H1 (cell line): Measurements from ENCODE around the gene ALKBH1. TPM values are rescaled to one million over a fixed set of nuclear protein-coding genes. Genes with fewer than 3 reads are reported as not detected.

Experiments used
- CTCF ChIA-PET: fragments of 300-600 bp; sonication (Branson Sonifier 250); formaldehyde crosslinking; loops from one replicate; lab custom pipeline; 2021; ENCODE audit not compliant: partially characterized antibody; lab: Charles Lee
- POLR2A ChIA-PET: fragments of 300-600 bp; sonication (Branson Sonifier 250); formaldehyde crosslinking; loops from one replicate; lab custom pipeline; 2021; ENCODE audit warnings: inconsistent platforms; ENCODE audit not compliant: partially characterized antibody; lab: Charles Lee
- DNase-seq, 2 experiments: peaks; one replicate each; pipeline versions ENCODE4 v3.0.0 to v3.0.0-alpha.2; 2010 to 2022; ENCODE audit warnings: low spot score in 2 of 2, low read depth in 1 of 2, mixed read lengths in 1 of 2
- FAIRE-seq: peaks from 2 replicates; lab custom pipeline; 2011; peaks lifted over from hg19 to GRCh38; lab: Jason Lieb, UNC
- H2AFZ ChIP-seq: 2 replicates; pipeline ENCODE4 v1.8.1; 2012; ENCODE audit warnings: low read length, inconsistent platforms
- H2AK5ac ChIP-seq: 2 replicates; pipeline ENCODE4 v1.6.1; 2013; ENCODE audit warnings: low read depth, low read length
- H2BK120ac ChIP-seq: replicated peaks from 2 replicates; pipeline ENCODE3; 2013; ENCODE audit warnings: low read depth, low read length, inconsistent platforms
- H2BK12ac ChIP-seq: 2 replicates; pipeline ENCODE4 v1.6.1; 2013; ENCODE audit warnings: low read depth, low read length
- H2BK15ac ChIP-seq: 2 replicates; pipeline ENCODE4 v1.6.1; 2013; ENCODE audit warnings: low read length
- H2BK20ac ChIP-seq: 2 replicates; pipeline ENCODE4 v1.6.1; 2013; ENCODE audit warnings: low read length
- H2BK5ac ChIP-seq: 2 replicates; pipeline ENCODE4 v1.6.1; 2013; ENCODE audit warnings: low read depth, low read length
- H3K14ac ChIP-seq: 2 replicates; pipeline ENCODE4 v1.6.1; 2013; ENCODE audit warnings: inconsistent platforms; ENCODE audit not compliant: insufficient read length
- H3K18ac ChIP-seq: 2 replicates; pipeline ENCODE4 v1.6.1; 2013; ENCODE audit warnings: low read length; ENCODE audit errors: extremely low read depth
- H3K23ac ChIP-seq: 2 replicates; pipeline ENCODE4 v1.6.1; 2013; ENCODE audit warnings: inconsistent platforms; ENCODE audit not compliant: insufficient read length
- H3K23me2 ChIP-seq: 2 replicates; pipeline ENCODE4 v1.6.1; 2013; ENCODE audit warnings: low read depth, low read length
- H3K27ac ChIP-seq: 2 replicates; pipeline ENCODE4 v1.6.1; 2011; ENCODE audit warnings: low read depth, low read length, inconsistent platforms
- H3K27me3 ChIP-seq, 4 experiments: replicated peaks in 1 of 4; 1 replicate in 1 of 4; 2 replicates in 3 of 4; pipeline versions ENCODE4 v1.6.1 to v1.8.1; 2011 to 2013; ENCODE audit warnings: low read length in 3 of 4, mild to moderate bottlenecking in 3 of 4, inconsistent platforms in 2 of 4, mixed read lengths in 2 of 4, moderate library complexity in 1 of 4; ENCODE audit not compliant: control insufficient read depth in 3 of 4, insufficient read depth in 3 of 4; ENCODE audit errors: extremely low read depth in 1 of 4
- H3K36me3 ChIP-seq, 4 experiments: 2 replicates each; pipeline versions ENCODE4 v1.6.1 to v1.8.1; 2011 to 2013; ENCODE audit warnings: mild to moderate bottlenecking in 4 of 4, low read length in 3 of 4, moderate library complexity in 2 of 4, control low read depth in 1 of 4, inconsistent platforms in 1 of 4; ENCODE audit not compliant: insufficient read depth in 4 of 4, control insufficient read depth in 2 of 4
- H3K4ac ChIP-seq: replicated peaks from 2 replicates; pipeline ENCODE3; 2013; ENCODE audit warnings: low read length, low read depth, mixed read lengths, inconsistent platforms; ENCODE audit not compliant: insufficient read length
- H3K4me1 ChIP-seq, 4 experiments: replicated peaks in 1 of 4; 1 replicate in 1 of 4; 2 replicates in 3 of 4; pipeline versions ENCODE4 v1.6.1 to v1.8.1; 2011 to 2013; ENCODE audit warnings: low read length in 3 of 4, inconsistent platforms in 2 of 4, mixed read lengths in 1 of 4; ENCODE audit not compliant: insufficient read depth in 4 of 4, control insufficient read depth in 3 of 4
- H3K4me2 ChIP-seq, 2 experiments: 2 replicates each; pipeline versions ENCODE4 v1.6.1 to v1.8.1; 2011 to 2013; ENCODE audit warnings: low read depth in 2 of 2, low read length in 2 of 2, control low read depth in 1 of 2, inconsistent platforms in 1 of 2, mild to moderate bottlenecking in 1 of 2; ENCODE audit not compliant: insufficient read depth in 1 of 2
- H3K4me3 ChIP-seq, 4 experiments: fragments of 200-600, 300-600 bp in 1 of 4; sonication (generic), shearing (Covaris generic), sonication (Bioruptor Twin) in 1 of 4; 2 replicates each; pipeline versions ENCODE4 v1.5.1 to v1.8.1; 2011 to 2016; ENCODE audit warnings: low read length in 4 of 4, low read depth in 3 of 4, control low read depth in 2 of 4, inconsistent platforms in 2 of 4, mild to moderate bottlenecking in 2 of 4, mixed read lengths in 1 of 4, moderate library complexity in 1 of 4; ENCODE audit not compliant: insufficient read depth in 2 of 4; ENCODE audit errors: extremely low read depth in 1 of 4
- H3K56ac ChIP-seq: replicated peaks from 2 replicates; pipeline ENCODE3; 2013; ENCODE audit warnings: low read depth, mild to moderate bottlenecking, mixed read lengths, low read length, inconsistent platforms; ENCODE audit not compliant: insufficient read length
- H3K79me1 ChIP-seq: 2 replicates; pipeline ENCODE4 v1.6.1; 2013; ENCODE audit warnings: low read depth, low read length, control low read depth
- H3K79me2 ChIP-seq, 2 experiments: 2 replicates each; pipeline versions ENCODE4 v1.6.1 to v1.8.1; 2012 to 2013; ENCODE audit warnings: low read length in 2 of 2, mild to moderate bottlenecking in 2 of 2, inconsistent platforms in 1 of 2; ENCODE audit not compliant: insufficient read depth in 2 of 2, control insufficient read depth in 1 of 2
- H3K9ac ChIP-seq, 4 experiments: replicated peaks in 1 of 4; 1 replicate in 1 of 4; 2 replicates in 3 of 4; pipeline versions ENCODE4 v1.6.1 to v1.8.1; 2011 to 2013; ENCODE audit warnings: low read depth in 3 of 4, low read length in 3 of 4, control low read depth in 2 of 4, mild to moderate bottlenecking in 2 of 4, moderate library complexity in 2 of 4, inconsistent platforms in 1 of 4; ENCODE audit errors: extremely low read depth in 1 of 4
- H3K9me3 ChIP-seq, 2 experiments: 2 replicates each; pipeline versions ENCODE4 v1.6.1 to v1.8.1; 2012 to 2013; ENCODE audit warnings: mild to moderate bottlenecking in 2 of 2, moderate library complexity in 2 of 2, control low read depth in 1 of 2, inconsistent platforms in 1 of 2, low read depth in 1 of 2, low read length in 1 of 2, mixed read lengths in 1 of 2; ENCODE audit not compliant: insufficient read depth in 2 of 2
- H4K20me1 ChIP-seq, 2 experiments: replicated peaks in 1 of 2; 2 replicates each; pipeline versions ENCODE3 to v1.8.1; 2011 to 2013; ENCODE audit warnings: inconsistent platforms in 2 of 2, low read length in 2 of 2, mild to moderate bottlenecking in 1 of 2; ENCODE audit not compliant: insufficient read depth in 2 of 2, control insufficient read depth in 1 of 2
- H4K5ac ChIP-seq: 2 replicates; pipeline ENCODE4 v1.6.1; 2013; ENCODE audit warnings: low read length, low read depth, mixed read lengths, inconsistent platforms; ENCODE audit not compliant: insufficient read length
- H4K8ac ChIP-seq: 2 replicates; pipeline ENCODE4 v1.8.0; 2013; ENCODE audit warnings: mild to moderate bottlenecking, moderate library complexity, low read length, inconsistent platforms; ENCODE audit not compliant: insufficient read depth; ENCODE audit errors: extremely low read depth
- H4K91ac ChIP-seq: replicated peaks from 2 replicates; pipeline ENCODE3; 2013; ENCODE audit warnings: low read length, mixed read lengths, inconsistent platforms; ENCODE audit not compliant: insufficient read length
- SP4 ChIP-seq: IDR thresholded peaks from 2 replicates; pipeline ENCODE4 v1.6.1; 2012; ENCODE audit warnings: low read length, inconsistent platforms
- WGBS, 2 experiments: shearing (Covaris generic) in 1 of 2; methylation state at CpG; one replicate each; pipeline versions ENCODE4 v1.1.6 to v1.1.7; 2013 to 2015; ENCODE audit warnings: low lambda C conversion rate in 2 of 2, mixed read lengths in 2 of 2, inconsistent platforms in 1 of 2, low coverage in 1 of 2, missing lambda C conversion rate in 1 of 2; ENCODE audit not compliant: insufficient replicate concordance in 2 of 2, insufficient coverage in 1 of 2, insufficient read length in 1 of 2; ENCODE audit errors: extremely low coverage in 1 of 2, missing lambda C conversion rate in 1 of 2; 5-methylcytosine and 5-hydroxymethylcytosine counted together
- polyA plus RNA-seq, 7 experiments: library from polyadenylated mRNA; depleted of rRNA in 3 of 7; stranded (reverse) in 5 of 7; unstranded in 2 of 7; fragments of >200 nt in 5 of 7; fragments of 200-250 nt in 2 of 7; gene quantifications; 1 replicate in 5 of 7; 2 replicates in 1 of 7; 4 replicates in 1 of 7; pipeline versions ENCODE4 v1.2.1 to v1.2.3, GENCODE V29; 2011 to 2013; ENCODE audit warnings: missing spikeins in 2 of 7, mixed read lengths in 2 of 7
- total RNA-seq: library from RNA; stranded (reverse); fragmentation: NEBNext Ultra II Directional; extraction: Animal tissue kit (Norgen Biotek cat#: 25700); gene quantifications from 2 replicates; pipeline ENCODE4 v1.2.1, GENCODE V29; 2021

ALKBH1 gene
- total and polyA plus RNA-seq, 2 of the 8 experiments (the other 6 are each of a cell fraction or from before 2014, with no cell fraction given) = 14.3 to 20.0 TPM

- H2AK5ac ChIP-seq = no peak overlapping the region
- no peak overlapping the region for H2BK12ac ChIP-seq
- H2BK15ac ChIP-seq = no peak overlapping the region
- H3K27ac ChIP-seq = no peak overlapping the region
- H2BK120ac ChIP-seq = no peak overlapping the region
- no peak for DNase-seq
- H3K4me2 ChIP-seq = no peak overlapping the region
- no peak overlapping the region for H3K56ac ChIP-seq
- H2BK20ac ChIP-seq = no peak overlapping the region
- TF ChIP-seq SP4 = no peak
- H3K9ac ChIP-seq = no peak overlapping the region
- POLR2A ChIA-PET = interaction anchor here (1.1 to 1.6 kb wide), 4 partner anchors 11 to 27 kb away, joined by 3 to 5 read pairs (median 3); no protein-coding TSS in a partner anchor
- no peaks in the 10 kb centered on the region for H3K4me1 ChIP-seq
- peaks cover 2% of the 10 kb centered on the region; the same call in 1 of the 2 replicates for H3K79me1 ChIP-seq
- CTCF ChIA-PET = interaction anchor here (0.8 to 2.1 kb wide), 6 partner anchors 18 to 82 kb away, joined by 3 to 6 read pairs (median 3); no protein-coding TSS in a partner anchor
- H4K91ac ChIP-seq = no peak overlapping the region
- no peak overlapping the region for H3K23ac ChIP-seq
- peaks cover 0 to 4% of the 10 kb centered on the region in 2 experiments; a peak in 1 of 4 replicates for H3K79me2 ChIP-seq
- no peak overlapping the region for H3K4ac ChIP-seq
- no peaks in the 10 kb centered on the region for H3K23me2 ChIP-seq
- H2BK5ac ChIP-seq = no peak overlapping the region
- H4K8ac ChIP-seq = no peak overlapping the region
- H3K9me3 ChIP-seq = no peaks in the 10 kb centered on the region
- no peak for FAIRE-seq
- 91% methylated on average over 2 of the region's 2 CpGs; no CpG with 5 or more reads in 1 of the 2 experiments for WGBS, 2 experiments
- peaks cover 14 to 46% (median 29%) of the 10 kb centered on the region in 4 experiments for H3K36me3 ChIP-seq
- H4K5ac ChIP-seq = no peak overlapping the region
- no peaks in the 10 kb centered on the region for H4K20me1 ChIP-seq
- no peaks in the 10 kb centered on the region for H3K27me3 ChIP-seq
- H3K14ac ChIP-seq = no peak overlapping the region
- no peak overlapping the region for H3K18ac ChIP-seq
- H3K4me3 ChIP-seq = no peak overlapping the region
- H2AFZ ChIP-seq = no peak overlapping the region
Observed at GRCh38 chr14:77741438-77741837, 33.6 kb upstream of the ALKBH1 start.
